Measurements from ENCODE around the gene PIP4K2A. TPM values are rescaled to one million over a fixed set of nuclear protein-coding genes. Genes with fewer than 3 reads are reported as not detected.

Gene PIP4K2A
- total and polyA plus RNA-seq, 2 of the 8 experiments (the other 6 are each of a cell fraction or from before 2014, with no cell fraction given) = 19.0 to 60.9 TPM

- H2BK20ac ChIP-seq (ENCODE audit: low read length) = no peak overlapping the region
- H3K9ac ChIP-seq (replicated peaks in 1 of 4; ENCODE audit: extremely low read depth in 1 of 4, low read depth in 3 of 4, low read length in 3 of 4) = no peak overlapping the region
- ChIA-PET CTCF (ENCODE audit: partially characterized antibody) (interaction anchor here (0.7 kb wide), 1 partner anchor 14 kb away, joined by 3 read pairs; no protein-coding TSS in a partner anchor), POLR2A (ENCODE audit: partially characterized antibody) (no interaction called here)
- no peak overlapping the region for H2AK5ac ChIP-seq (ENCODE audit: low read depth, low read length)
- TF ChIP-seq RFX5 (IDR thresholded peaks at IDR 0.05; ENCODE audit: borderline replicate concordance, low read depth, low read length) = no peak
- TF ChIP-seq CTBP2 (IDR thresholded peaks at IDR 0.05; ENCODE audit: borderline replicate concordance, insufficient read depth, insufficient read length, low read length) = no peak
- TF ChIP-seq EGR1 (IDR thresholded peaks at IDR 0.05; ENCODE audit: borderline replicate concordance, low read depth, low read length) = no peak
- no peak for TF ChIP-seq TBP (IDR thresholded peaks at IDR 0.05; ENCODE audit: low read depth, low read length)
- H3K27ac ChIP-seq (ENCODE audit: low read depth, low read length) = no peak overlapping the region
- H4K8ac ChIP-seq (ENCODE audit: extremely low read depth, insufficient read depth, low read length) = no peak overlapping the region
- H4K5ac ChIP-seq (ENCODE audit: insufficient read length, low read depth, low read length) = no peak overlapping the region
- H3K9me3 ChIP-seq (ENCODE audit: insufficient read depth in 2 of 2, low read depth in 1 of 2, low read length in 1 of 2) = no peaks in the 10 kb centered on the region
- no peaks in the 10 kb centered on the region for H3K79me2 ChIP-seq (ENCODE audit: control insufficient read depth in 1 of 2, insufficient read depth in 2 of 2, low read length in 2 of 2)
- no peak overlapping the region for H2AFZ ChIP-seq (ENCODE audit: low read length)
- no peak overlapping the region for H2BK15ac ChIP-seq (ENCODE audit: low read length)
- H2BK120ac ChIP-seq (replicated peaks; ENCODE audit: low read depth, low read length) = no peak overlapping the region
- no peaks in the 10 kb centered on the region for H3K79me1 ChIP-seq (ENCODE audit: low read depth, low read length)
- no peak for FAIRE-seq
- no peak overlapping the region for H3K4ac ChIP-seq (replicated peaks; ENCODE audit: insufficient read length, low read depth, low read length)
- H4K20me1 ChIP-seq (replicated peaks in 1 of 2; ENCODE audit: control insufficient read depth in 1 of 2, insufficient read depth in 2 of 2, low read length in 2 of 2) = no peaks in the 10 kb centered on the region
- H3K36me3 ChIP-seq (ENCODE audit: control insufficient read depth in 2 of 4, insufficient read depth in 4 of 4, low read length in 3 of 4) = peaks cover 3 to 30% (median 19%) of the 10 kb centered on the region in 4 experiments; a peak in 7 of 8 replicates
- H2BK12ac ChIP-seq (ENCODE audit: low read depth, low read length) = no peak overlapping the region
- H3K4me1 ChIP-seq (replicated peaks in 1 of 4; ENCODE audit: control insufficient read depth in 3 of 4, insufficient read depth in 4 of 4, low read length in 3 of 4) = peaks cover 0 to 3% (median 0%) of the 10 kb centered on the region in 4 experiments; a peak in 1 of 7 replicates
- 71% methylated on average over 6 of the region's 6 CpGs; no CpG with 5 or more reads in 1 of the 2 experiments for WGBS, 2 experiments (ENCODE audit: extremely low coverage in 1 of 2, insufficient coverage in 1 of 2, insufficient read length in 1 of 2, insufficient replicate concordance in 2 of 2, low coverage in 1 of 2, low lambda C conversion rate in 2 of 2, missing lambda C conversion rate in 1 of 2)
- H3K23ac ChIP-seq (ENCODE audit: insufficient read length) = no peak overlapping the region
- H3K4me3 ChIP-seq (ENCODE audit: extremely low read depth in 1 of 4, insufficient read depth in 2 of 4, low read depth in 3 of 4, low read length in 4 of 4) = no peak overlapping the region
- H3K56ac ChIP-seq (replicated peaks; ENCODE audit: insufficient read length, low read depth, low read length) = no peak overlapping the region
- no peaks in the 10 kb centered on the region for H3K23me2 ChIP-seq (ENCODE audit: low read depth, low read length)
- H3K14ac ChIP-seq (ENCODE audit: insufficient read length) = no peak overlapping the region
- no peaks in the 10 kb centered on the region for H3K27me3 ChIP-seq (replicated peaks in 1 of 4; ENCODE audit: control insufficient read depth in 3 of 4, extremely low read depth in 1 of 4, insufficient read depth in 3 of 4, low read length in 3 of 4)
- H3K4me2 ChIP-seq (ENCODE audit: insufficient read depth in 1 of 2, low read depth in 2 of 2, low read length in 2 of 2) = no peak overlapping the region
- no peak for DNase-seq (ENCODE audit: low read depth in 1 of 2, low spot score in 2 of 2)
- no peak overlapping the region for H2BK5ac ChIP-seq (ENCODE audit: low read depth, low read length)
- no peak overlapping the region for H3K18ac ChIP-seq (ENCODE audit: extremely low read depth, low read length)
- no peak overlapping the region for H4K91ac ChIP-seq (replicated peaks; ENCODE audit: insufficient read length, low read length)
Measured at GRCh38 chr10:22570733-22571430, 143.5 kb downstream of the PIP4K2A start.

All from H1 (cell line).